WI38 (cell line): ENCODE results near the gene NCOA5.

Source experiments
- H3K4me3 ChIP-seq: 2 replicates; pipeline ENCODE4 v1.5.1; 2011; ENCODE audit warnings: low read depth, mild to moderate bottlenecking, control low read depth, low read length
- TF ChIP-seq, protein P1 (sequence below): IDR thresholded peaks from 2 replicates; pipeline ENCODE4 v1.5.1; 2012; ENCODE audit warnings: low read depth, mild to moderate bottlenecking, control low read depth, low read length

NCOA5 gene

DNA sequence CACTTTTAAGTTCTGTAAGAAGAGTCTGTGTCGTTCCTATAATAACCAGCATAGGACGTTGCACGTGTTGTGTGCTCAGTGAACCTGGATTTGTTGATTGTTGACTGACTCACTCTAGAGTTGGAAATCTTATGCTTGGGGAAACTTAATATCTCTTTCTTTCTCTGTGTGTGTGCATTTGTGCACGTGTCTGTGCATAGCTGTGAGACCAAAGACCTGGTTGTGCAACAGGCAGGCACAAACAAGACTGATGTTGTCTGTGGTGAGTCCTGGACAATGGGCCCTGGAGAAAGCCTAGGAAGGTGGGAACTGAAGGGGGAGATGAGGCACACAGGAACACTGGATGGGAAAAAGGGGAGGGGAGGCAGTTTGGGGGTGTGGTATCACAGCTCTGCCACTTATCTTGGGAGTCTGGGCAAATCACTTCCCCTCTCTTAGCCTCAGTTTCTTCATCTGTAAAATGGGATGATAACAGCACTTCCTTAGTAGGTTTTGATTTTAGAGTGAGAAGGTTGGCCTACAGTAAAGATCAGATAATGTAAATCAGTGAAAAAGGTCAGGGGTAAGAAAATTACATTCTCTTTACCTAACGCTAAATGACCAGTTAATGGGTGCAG is 36.8 kb upstream of the NCOA5 start:
- no peak overlapping the region for H3K4me3 ChIP-seq
- TF ChIP-seq, protein P1, sequence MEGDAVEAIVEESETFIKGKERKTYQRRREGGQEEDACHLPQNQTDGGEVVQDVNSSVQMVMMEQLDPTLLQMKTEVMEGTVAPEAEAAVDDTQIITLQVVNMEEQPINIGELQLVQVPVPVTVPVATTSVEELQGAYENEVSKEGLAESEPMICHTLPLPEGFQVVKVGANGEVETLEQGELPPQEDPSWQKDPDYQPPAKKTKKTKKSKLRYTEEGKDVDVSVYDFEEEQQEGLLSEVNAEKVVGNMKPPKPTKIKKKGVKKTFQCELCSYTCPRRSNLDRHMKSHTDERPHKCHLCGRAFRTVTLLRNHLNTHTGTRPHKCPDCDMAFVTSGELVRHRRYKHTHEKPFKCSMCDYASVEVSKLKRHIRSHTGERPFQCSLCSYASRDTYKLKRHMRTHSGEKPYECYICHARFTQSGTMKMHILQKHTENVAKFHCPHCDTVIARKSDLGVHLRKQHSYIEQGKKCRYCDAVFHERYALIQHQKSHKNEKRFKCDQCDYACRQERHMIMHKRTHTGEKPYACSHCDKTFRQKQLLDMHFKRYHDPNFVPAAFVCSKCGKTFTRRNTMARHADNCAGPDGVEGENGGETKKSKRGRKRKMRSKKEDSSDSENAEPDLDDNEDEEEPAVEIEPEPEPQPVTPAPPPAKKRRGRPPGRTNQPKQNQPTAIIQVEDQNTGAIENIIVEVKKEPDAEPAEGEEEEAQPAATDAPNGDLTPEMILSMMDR: no peak

DNA sequence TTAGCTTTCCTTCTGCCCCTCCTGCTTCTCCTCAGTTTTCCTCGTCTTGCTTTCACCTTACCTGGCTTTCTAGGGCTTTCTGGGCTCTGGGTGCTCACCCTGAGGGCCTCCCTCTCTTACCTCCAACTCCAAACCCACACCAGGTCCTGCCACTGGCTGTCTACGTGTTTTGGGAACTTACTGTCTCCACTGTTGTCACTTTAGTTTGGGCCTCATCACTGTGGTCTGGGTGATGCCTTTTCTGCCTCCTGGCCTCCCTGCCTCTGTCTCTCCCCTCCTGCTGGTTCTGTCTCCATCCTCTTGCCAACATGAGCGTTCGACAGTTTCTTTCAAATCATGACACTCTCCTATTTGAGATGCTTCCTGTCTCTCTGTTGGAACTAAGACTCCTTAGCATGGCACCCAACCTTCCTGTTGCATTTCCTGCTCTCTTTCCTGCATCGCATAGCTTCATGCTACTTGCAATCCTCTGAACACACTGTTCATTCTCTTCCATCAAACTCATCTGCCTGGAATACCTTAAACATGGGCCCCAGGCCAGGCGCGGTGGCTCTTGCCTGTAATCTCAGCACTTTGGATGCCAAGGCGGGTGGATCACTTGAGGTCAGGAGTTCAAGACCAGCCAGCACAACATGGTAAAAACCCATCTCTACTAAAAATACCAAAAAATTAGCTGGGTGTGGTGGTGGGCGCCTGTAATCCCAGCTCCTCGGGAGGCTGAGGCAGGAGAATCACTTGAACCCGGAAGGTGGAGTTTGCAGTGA is 33.9 kb upstream of the NCOA5 start:
- no peak overlapping the region for H3K4me3 ChIP-seq
- TF ChIP-seq, protein P1: no peak

DNA sequence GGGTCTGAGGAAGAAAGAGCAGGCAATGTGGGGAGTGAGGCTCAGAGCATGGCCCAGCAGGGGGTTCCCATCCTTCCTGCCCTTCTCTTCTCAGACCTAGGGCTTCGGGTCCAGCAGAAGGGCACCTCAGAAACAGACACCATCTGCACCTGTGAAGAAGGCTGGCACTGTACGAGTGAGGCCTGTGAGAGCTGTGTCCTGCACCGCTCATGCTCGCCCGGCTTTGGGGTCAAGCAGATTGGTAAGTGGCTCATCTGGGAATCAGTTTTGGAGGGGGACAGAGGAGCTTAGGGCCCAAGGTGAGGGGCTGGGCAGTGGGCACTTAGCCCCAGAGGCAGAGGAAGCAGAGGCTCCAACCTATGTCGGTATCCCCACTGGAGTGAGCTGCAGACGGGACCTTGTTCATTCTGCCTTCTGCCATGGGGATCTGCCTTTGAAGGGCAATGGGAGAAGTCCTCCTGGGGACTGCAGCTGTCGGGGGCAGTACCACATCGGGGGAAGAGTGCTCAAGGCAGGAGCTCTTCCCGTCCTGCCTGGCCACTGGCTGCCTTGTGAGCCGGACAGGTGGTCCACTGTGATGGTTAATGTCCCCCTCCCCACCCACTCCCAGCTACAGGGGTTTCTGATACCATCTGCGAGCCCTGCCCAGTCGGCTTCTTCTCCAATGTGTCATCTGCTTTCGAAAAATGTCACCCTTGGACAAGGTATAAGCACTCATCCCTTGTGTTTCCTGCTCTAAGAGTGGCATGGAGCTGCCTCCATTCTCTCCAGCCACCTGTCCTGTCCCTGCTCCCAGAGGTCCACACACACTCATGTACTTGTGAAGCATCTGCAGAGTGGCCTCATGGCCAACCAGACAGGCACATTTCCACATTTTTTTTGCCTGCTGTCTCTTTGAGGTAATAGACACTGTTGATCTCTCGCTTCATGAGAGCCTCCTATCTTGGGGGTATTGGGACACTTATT is 33.0 kb upstream of the NCOA5 start:
- TF ChIP-seq, protein P1: no peak

DNA sequence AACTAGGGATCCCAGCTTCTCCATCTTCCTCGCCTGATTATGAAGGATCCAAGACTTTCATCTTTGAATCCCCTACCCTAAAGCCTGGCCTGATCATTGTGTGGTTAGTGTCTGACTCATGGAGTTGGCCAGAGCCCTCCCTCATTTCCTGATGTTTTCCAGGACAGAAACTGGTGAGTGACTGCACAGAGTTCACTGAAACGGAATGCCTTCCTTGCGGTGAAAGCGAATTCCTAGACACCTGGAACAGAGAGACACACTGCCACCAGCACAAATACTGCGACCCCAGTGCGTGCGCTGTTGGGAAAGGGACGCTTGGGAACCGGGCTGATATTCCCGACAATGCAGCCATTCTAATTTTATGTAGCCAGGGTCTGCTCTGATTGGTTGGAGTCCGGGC is 32.3 kb upstream of the NCOA5 start:
- TF ChIP-seq, protein P1: no peak
- H3K4me3 ChIP-seq: no peak overlapping the region

More for the DNA sequence above, 33.0 kb upstream of the NCOA5 start:
- H3K4me3 ChIP-seq: no peak overlapping the region

DNA sequence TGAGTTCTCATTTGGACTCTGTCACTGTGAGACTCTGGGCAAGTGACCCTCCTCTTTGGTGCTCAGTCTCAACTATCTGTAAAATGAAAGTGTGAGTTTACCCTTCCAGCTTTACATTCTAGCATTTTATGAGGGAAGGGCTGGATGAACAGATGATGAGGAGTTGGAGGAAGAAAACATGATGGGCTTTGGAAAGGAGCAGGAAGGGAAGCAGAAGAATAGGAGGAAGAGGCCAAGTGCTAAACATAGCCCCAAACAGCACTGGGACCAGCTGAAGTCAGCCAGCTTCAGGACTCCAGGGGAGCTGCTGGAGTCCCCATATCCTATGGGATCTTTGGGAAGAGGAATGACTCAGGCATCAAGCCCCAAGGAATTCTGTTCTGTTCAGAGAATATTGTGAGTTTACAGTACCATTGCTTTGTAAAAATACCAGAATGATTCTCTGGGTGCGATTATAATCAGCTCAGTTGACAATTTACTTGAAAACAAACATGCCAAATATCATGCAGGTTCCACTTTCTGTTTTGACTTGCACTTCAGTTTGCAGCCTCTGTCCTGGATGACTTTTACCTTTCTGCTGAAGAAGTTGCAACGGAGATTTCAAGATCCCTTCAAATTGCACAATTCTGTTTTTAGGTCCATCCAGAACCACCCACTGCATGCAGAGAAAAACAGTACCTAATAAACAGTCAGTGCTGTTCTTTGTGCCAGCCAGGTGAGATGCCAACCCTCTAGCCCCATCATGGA is 31.6 kb upstream of the NCOA5 start:
- no peak overlapping the region for H3K4me3 ChIP-seq
- TF ChIP-seq, protein P1: no peak

DNA sequence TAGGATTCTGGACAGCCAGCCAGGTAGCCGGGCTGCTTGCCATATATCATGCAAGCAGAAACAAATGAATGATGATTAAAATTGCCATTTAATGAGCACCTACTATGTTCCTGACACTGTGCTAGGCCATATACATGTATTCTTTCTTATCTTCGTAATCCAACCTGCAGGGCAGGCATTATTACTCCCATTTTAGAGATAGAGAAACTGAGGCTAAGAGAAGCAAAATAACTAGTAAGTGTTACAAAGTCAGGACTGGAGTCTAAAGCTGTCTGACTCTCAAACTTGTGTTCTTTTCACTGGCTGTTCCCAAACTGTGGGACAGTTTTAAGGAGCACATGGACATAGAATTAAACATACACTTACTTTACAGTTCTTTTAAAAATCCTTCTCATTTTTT is 30.4 kb upstream of the NCOA5 start:
- H3K4me3 ChIP-seq: no peak overlapping the region
- TF ChIP-seq, protein P1: no peak
